GM12878 (cell line): ENCODE data around the gene SLC25A11. TPM values are rescaled to one million over a fixed set of nuclear protein-coding genes. Genes with fewer than 3 reads are reported as not detected.

ENCODE experiments used
- ATF7 ChIP-seq: fragments of 450-650 bp; IDR thresholded peaks from 2 replicates; pipeline ENCODE4 v1.6.1; 2016; ENCODE audit warnings: low read depth, mild to moderate bottlenecking
- CEBPZ ChIP-seq: fragments of 150-350 bp; IDR thresholded peaks from 2 replicates; pipeline ENCODE4 v1.6.1; 2016; ENCODE audit warnings: low read depth, low read length
- CREM ChIP-seq: IDR thresholded peaks from 2 replicates; pipeline ENCODE4 v1.6.1; 2014; ENCODE audit warnings: antibody characterized with exemption, low read depth
- CTCF ChIP-seq, 3 experiments: IDR thresholded peaks in 2 of 3; conservative IDR thresholded peaks in 1 of 3; 2 replicates each; pipeline ENCODE4 v1.5.1; 2011; ENCODE audit warnings: low read depth in 3 of 3, low read length in 3 of 3, mild to moderate bottlenecking in 3 of 3, control low read depth in 2 of 3, moderate library complexity in 2 of 3, inconsistent platforms in 1 of 3, mixed read lengths in 1 of 3; ENCODE audit not compliant: control insufficient read depth in 2 of 3, insufficient read depth in 1 of 3; ENCODE audit errors: extremely low read depth in 1 of 3
- EGR1 ChIP-seq, 2 experiments: IDR thresholded peaks; 1 replicate in 1 of 2; 2 replicates in 1 of 2; pipeline ENCODE4 v1.6.1; 2011 to 2012; ENCODE audit warnings: low read depth in 2 of 2, low read length in 2 of 2, borderline replicate concordance in 1 of 2, mild to moderate bottlenecking in 1 of 2, moderate library complexity in 1 of 2
- ELK1 ChIP-seq: IDR thresholded peaks from 2 replicates; pipeline ENCODE4 v1.6.1; 2012; ENCODE audit warnings: low read depth, low read length, improper control_type of control experiment
- NFIC ChIP-seq: IDR thresholded peaks from 2 replicates; pipeline ENCODE4 v1.6.1; 2012; ENCODE audit warnings: low read depth, mild to moderate bottlenecking, inconsistent platforms, low read length, moderate library complexity
- NFYB ChIP-seq: IDR thresholded peaks from 2 replicates; pipeline ENCODE4 v1.6.1; 2011; ENCODE audit warnings: low read depth, mild to moderate bottlenecking, low read length, improper control_type of control experiment, moderate library complexity; ENCODE audit not compliant: insufficient read depth
- STAT3 ChIP-seq: IDR thresholded peaks from 2 replicates; pipeline ENCODE4 v1.6.1; 2011; ENCODE audit warnings: low read depth, low read length, improper control_type of control experiment
- polyA plus RNA-seq, 11 experiments: library from polyadenylated mRNA; depleted of rRNA in 4 of 11; unstranded in 6 of 11; stranded (reverse) in 5 of 11; fragments of >200 nt; fragmentation: Nextera tagmentation in 4 of 11; fragmentation: Illumina TruSeq in 1 of 11; extraction: Ambion mirVana in 4 of 11; extraction: Trizol in 1 of 11; gene quantifications; 1 replicate in 1 of 11; 2 replicates in 10 of 11; pipeline versions ENCODE4 v1.2.1 to v1.2.3, GENCODE V29; 2011 to 2016; ENCODE audit warnings: inconsistent platforms in 2 of 11, missing spikeins in 2 of 11, low read depth in 1 of 11
- total RNA-seq, 4 experiments: library from RNA; depleted of rRNA in 3 of 4; stranded (reverse); fragments of >200 nt in 3 of 4; fragmentation: Illumina TruSeq in 1 of 4; extraction: Trizol in 1 of 4; gene quantifications; 2 replicates each; pipeline versions ENCODE4 v1.2.1 to v1.2.3, GENCODE V29; 2013 to 2021
- TF ChIP-seq, protein P1 (sequence below): fragments of 450-650 bp; formaldehyde crosslinking; IDR thresholded peaks from 2 replicates; pipeline ENCODE4 v1.4.0; 2022; ENCODE audit warnings: mild to moderate bottlenecking, moderate library complexity

Gene SLC25A11
- total and polyA plus RNA-seq, 10 of the 15 experiments (the other 5 are each of a cell fraction or from before 2014, with no cell fraction given): 5.8 to 142 (median 65.0) TPM

DNA sequence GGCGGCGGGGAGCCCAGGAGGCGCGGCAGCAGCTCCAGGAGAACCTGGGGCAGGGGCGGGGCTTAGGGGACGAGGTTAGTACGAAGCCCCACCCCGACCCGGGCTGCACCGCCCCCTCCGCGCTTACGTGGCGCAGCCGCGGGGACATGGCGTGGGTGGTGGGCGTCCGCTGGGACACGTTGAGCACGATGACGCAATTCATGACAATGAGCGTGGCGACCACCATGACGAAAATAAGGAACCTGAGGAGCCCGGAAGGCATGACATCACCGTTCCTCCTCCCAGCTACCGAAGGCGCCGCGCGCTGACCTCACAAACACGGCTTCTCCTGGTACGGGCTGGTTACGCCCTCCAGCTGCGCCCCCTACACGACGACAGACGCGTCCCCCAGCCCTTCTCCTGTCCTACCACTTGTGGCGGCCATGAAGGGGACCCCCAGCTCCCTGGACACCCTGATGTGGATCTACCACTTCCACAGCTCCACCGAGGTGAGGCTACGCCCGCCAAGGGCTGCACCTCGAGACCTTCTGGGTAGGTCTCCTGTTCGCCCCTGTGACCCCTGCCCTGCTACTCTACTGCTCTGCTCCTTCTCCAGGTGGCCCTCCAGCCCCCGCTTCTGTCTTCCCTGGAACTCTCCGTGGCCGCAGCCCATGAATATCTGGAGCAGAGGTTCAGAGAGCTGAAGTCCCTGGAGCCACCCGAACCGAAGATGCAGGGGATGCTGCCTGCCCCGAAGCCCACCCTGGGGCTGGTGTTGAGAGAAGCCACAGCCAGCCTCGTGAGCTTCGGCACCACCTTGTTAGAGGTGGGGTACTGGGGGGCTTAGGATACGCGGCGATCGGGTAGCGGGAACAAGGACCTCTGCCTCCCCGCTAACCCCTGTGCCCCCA lies 40.3 kb downstream of the SLC25A11 start, which contains the start of gene C17orf107 (continued):
- no peak for TF ChIP-seq NFIC
- no peak for TF ChIP-seq ELK1
- TF ChIP-seq, protein P1, sequence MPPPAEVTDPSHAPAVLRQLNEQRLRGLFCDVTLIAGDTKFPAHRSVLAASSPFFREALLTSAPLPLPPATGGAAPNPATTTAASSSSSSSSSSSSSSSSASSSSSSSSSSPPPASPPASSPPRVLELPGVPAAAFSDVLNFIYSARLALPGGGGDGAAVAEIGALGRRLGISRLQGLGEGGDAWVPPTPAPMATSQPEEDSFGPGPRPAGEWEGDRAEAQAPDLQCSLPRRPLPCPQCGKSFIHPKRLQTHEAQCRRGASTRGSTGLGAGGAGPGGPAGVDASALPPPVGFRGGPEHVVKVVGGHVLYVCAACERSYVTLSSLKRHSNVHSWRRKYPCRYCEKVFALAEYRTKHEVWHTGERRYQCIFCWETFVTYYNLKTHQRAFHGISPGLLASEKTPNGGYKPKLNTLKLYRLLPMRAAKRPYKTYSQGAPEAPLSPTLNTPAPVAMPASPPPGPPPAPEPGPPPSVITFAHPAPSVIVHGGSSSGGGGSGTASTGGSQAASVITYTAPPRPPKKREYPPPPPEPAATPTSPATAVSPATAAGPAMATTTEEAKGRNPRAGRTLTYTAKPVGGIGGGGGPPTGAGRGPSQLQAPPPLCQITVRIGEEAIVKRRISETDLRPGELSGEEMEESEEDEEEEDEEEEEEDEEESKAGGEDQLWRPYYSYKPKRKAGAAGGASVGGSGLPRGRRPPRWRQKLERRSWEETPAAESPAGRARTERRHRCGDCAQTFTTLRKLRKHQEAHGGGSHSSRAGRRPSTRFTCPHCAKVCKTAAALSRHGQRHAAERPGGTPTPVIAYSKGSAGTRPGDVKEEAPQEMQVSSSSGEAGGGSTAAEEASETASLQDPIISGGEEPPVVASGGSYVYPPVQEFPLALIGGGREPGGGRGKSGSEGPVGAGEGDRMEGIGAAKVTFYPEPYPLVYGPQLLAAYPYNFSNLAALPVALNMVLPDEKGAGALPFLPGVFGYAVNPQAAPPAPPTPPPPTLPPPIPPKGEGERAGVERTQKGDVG (CRISPR knock-in tag): no peak
- no peak for TF ChIP-seq STAT3
- TF ChIP-seq ATF7: peak; percentile 65
- no peak for TF ChIP-seq NFYB
- TF ChIP-seq EGR1 (IDR thresholded peaks at IDR 0.05; ENCODE audit: borderline replicate concordance in 1 of 2, low read depth in 2 of 2, low read length in 2 of 2): peak in 1 of 2 experiments; percentile 92; a peak in 2 of 3 replicates
- TF ChIP-seq CEBPZ: no peak
- no peak for TF ChIP-seq CTCF (IDR thresholded peaks at IDR 0.05 in 2 of 3, conservative IDR thresholded peaks at IDR 0.05 in 1 of 3; ENCODE audit: control insufficient read depth in 2 of 3, extremely low read depth in 1 of 3, insufficient read depth in 1 of 3, low read depth in 3 of 3, low read length in 3 of 3)
- TF ChIP-seq CREM: peak; percentile 94
